DND-41 (cell line): ENCODE data around the gene GPATCH4.

Experiments
- ATAC-seq: fragments of 200-7000 bp; cut with Tn5 transposase; 3 replicates; pipeline ENCODE4 v1.9.1; 2021; ENCODE audit warnings: low read depth; ENCODE audit not compliant: insufficient read depth
- DNase-seq: peaks from one replicate; pipeline ENCODE4 v3.0.0-alpha.2; 2020
- H2AFZ ChIP-seq: 2 replicates; pipeline ENCODE4 v1.6.0; 2012; ENCODE audit warnings: low read depth, low read length
- H3K27ac ChIP-seq: 2 replicates; pipeline ENCODE4 v1.5.1; 2012; ENCODE audit warnings: low read length, inconsistent platforms
- H3K27me3 ChIP-seq: fragments of 200-600 bp; sonication (generic); 2 replicates; pipeline ENCODE4 v1.6.0; 2012; ENCODE audit warnings: low read length, mild to moderate bottlenecking, inconsistent platforms; ENCODE audit not compliant: insufficient read depth, poor library complexity
- H3K36me3 ChIP-seq: 2 replicates; pipeline ENCODE4 v1.5.1; 2012; ENCODE audit warnings: low read length, inconsistent platforms; ENCODE audit not compliant: insufficient read depth
- H3K4me1 ChIP-seq: 2 replicates; pipeline ENCODE4 v1.5.1; 2012; ENCODE audit warnings: mild to moderate bottlenecking, low read length; ENCODE audit not compliant: insufficient read depth
- H3K4me2 ChIP-seq: 2 replicates; pipeline ENCODE4 v1.6.0; 2012; ENCODE audit warnings: mild to moderate bottlenecking, moderate library complexity, low read length, inconsistent platforms; ENCODE audit not compliant: insufficient read depth
- H3K4me3 ChIP-seq, 2 experiments: fragments of 200-600 bp in 1 of 2; shearing (Covaris generic) in 1 of 2; 2 replicates each; pipeline ENCODE4 v1.5.1; 2012 to 2016; ENCODE audit warnings: inconsistent platforms in 2 of 2, low read length in 2 of 2, mild to moderate bottlenecking in 2 of 2, low read depth in 1 of 2, moderate library complexity in 1 of 2
- H3K79me2 ChIP-seq: 2 replicates; pipeline ENCODE4 v1.6.0; 2012; ENCODE audit warnings: low read length, inconsistent platforms; ENCODE audit not compliant: insufficient read depth
- H3K9ac ChIP-seq: 2 replicates; pipeline ENCODE4 v1.6.0; 2012; ENCODE audit warnings: low read depth, mild to moderate bottlenecking, inconsistent platforms, low read length, moderate library complexity
- H3K9me3 ChIP-seq: 2 replicates; pipeline ENCODE4 v1.5.1; 2012; ENCODE audit warnings: low read length, moderate library complexity, mild to moderate bottlenecking, inconsistent platforms; ENCODE audit not compliant: insufficient read depth, severe bottlenecking
- H4K20me1 ChIP-seq: 2 replicates; pipeline ENCODE4 v1.6.0; 2012; ENCODE audit warnings: low read length; ENCODE audit not compliant: insufficient read depth
- CTCF ChIP-seq: IDR thresholded peaks from 2 replicates; pipeline ENCODE4 v1.5.1; 2012; ENCODE audit warnings: borderline replicate concordance, low read length, moderate library complexity, mild to moderate bottlenecking; ENCODE audit not compliant: poor library complexity, severe bottlenecking; ENCODE audit errors: extremely low read depth
- EZH2 ChIP-seq: IDR thresholded peaks from 3 replicates; pipeline ENCODE4 v1.6.1; 2012; ENCODE audit warnings: borderline replicate concordance, low read depth, mild to moderate bottlenecking, moderate library complexity, low read length, inconsistent platforms; ENCODE audit not compliant: severe bottlenecking

Gene GPATCH4

GRCh38 chr1:156583821-156584622, 17.3 kb downstream of the GPATCH4 start:
- H3K4me1 ChIP-seq, result peaks cover 43% of the 10 kb centered on the region
- peak; percentile 91 for TF ChIP-seq CTCF
- TF ChIP-seq EZH2, result no peak
- peak overlapping the region in 1 of 2 experiments; percentile 73; a peak in 2 of 4 replicates for H3K4me3 ChIP-seq
- no peaks in the 10 kb centered on the region for H4K20me1 ChIP-seq
- H3K9me3 ChIP-seq, result no peaks in the 10 kb centered on the region
- peak overlapping the region; percentile 92 for H3K9ac ChIP-seq
- peak overlapping the region; percentile 72 for H3K4me2 ChIP-seq
- peak overlapping the region; percentile 93 for H3K27ac ChIP-seq
- peaks cover 29% of the 10 kb centered on the region for H3K36me3 ChIP-seq
- peaks cover 28% of the 10 kb centered on the region for H3K79me2 ChIP-seq
- ATAC-seq, result peak; percentile 12; the same call in 1 of the 3 replicates
- H3K27me3 ChIP-seq, result no peaks in the 10 kb centered on the region
- H2AFZ ChIP-seq, result 0 out of 2 replicates have a peak overlapping the region, but pooled peaks have one; percentile 40
- DNase-seq, result peak; percentile 81

GRCh38 chr1:156582388-156583017, 18.8 kb downstream of the GPATCH4 start:
- H2AFZ ChIP-seq, result peak overlapping the region; percentile 74
- peak overlapping the region; percentile 72 for H3K4me2 ChIP-seq

GRCh38 chr1:156581661-156582387, 19.5 kb downstream of the GPATCH4 start:
- TF ChIP-seq EZH2, result no peak
- TF ChIP-seq CTCF, result peak; percentile 20
- Histone ChIP-seq H3K4me1 (peaks cover 43% of the 10 kb centered on the region), H3K4me2 (peak overlapping the region; percentile 72), H3K27ac (peak overlapping the region; percentile 93), H3K27me3 (no peaks in the 10 kb centered on the region), H4K20me1 (no peaks in the 10 kb centered on the region), H3K4me3 (peak overlapping the region; percentile 57 to 73), H3K79me2 (peaks cover 28% of the 10 kb centered on the region), H2AFZ (peak overlapping the region; percentile 74), H3K9me3 (no peaks in the 10 kb centered on the region), H3K9ac (peak overlapping the region; percentile 92), H3K36me3 (peaks cover 29% of the 10 kb centered on the region)
- DNase-seq (peak; percentile 93), ATAC-seq (peak; percentile 94)

More at GRCh38 chr1:156582388-156583017, 18.8 kb downstream of the GPATCH4 start:
- no peaks in the 10 kb centered on the region for H4K20me1 ChIP-seq
- peak; percentile 56 for DNase-seq
- H3K9me3 ChIP-seq, result no peaks in the 10 kb centered on the region
- no peaks in the 10 kb centered on the region for H3K27me3 ChIP-seq
- peak overlapping the region; percentile 92 for H3K9ac ChIP-seq
- peaks cover 28% of the 10 kb centered on the region for H3K79me2 ChIP-seq
- H3K36me3 ChIP-seq, result peaks cover 29% of the 10 kb centered on the region
- no peak for TF ChIP-seq EZH2
- peak; percentile 41 for TF ChIP-seq CTCF
- H3K4me3 ChIP-seq, result peak overlapping the region; percentile 57 to 73
- peaks cover 43% of the 10 kb centered on the region for H3K4me1 ChIP-seq
- ATAC-seq, result peak; percentile 30
- peak overlapping the region; percentile 93 for H3K27ac ChIP-seq
